GM18870 (cell line): ENCODE results near the gene CNPY1.
"Not testable (repeated sequence)": the region's sequence is repeated elsewhere in the genome, so short reads cannot be mapped to it uniquely, and the experiment has no call there.

Source experiments
- ATAC-seq: cut with Tn5 transposase; IDR thresholded peaks from one replicate; pipeline ENCODE4 v1.9.1; 2021; ENCODE audit warnings: moderate library complexity; ENCODE audit not compliant: unreplicated experiment

CNPY1 gene

DNA sequence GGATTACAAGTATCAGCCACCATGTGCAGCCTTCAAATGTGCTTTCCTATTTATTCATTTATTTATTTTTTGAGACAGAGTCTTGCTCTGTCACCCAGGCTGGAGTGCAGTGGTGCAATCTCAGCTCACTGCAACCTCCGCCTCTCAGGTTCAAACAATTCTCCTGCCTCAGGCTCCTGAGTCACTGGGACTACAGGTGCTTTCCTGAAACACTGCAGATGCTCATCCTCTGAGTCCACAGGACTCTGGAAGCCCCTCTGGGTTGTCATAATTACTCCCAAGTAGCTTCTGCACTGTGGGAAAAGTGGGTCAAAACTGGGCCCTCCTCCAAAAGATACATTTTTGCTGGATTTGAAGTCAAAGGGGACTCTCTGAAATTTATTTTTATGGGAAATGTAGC is at the start of gene CNPY1:
Gene CNPY1, minus strand, starts transcription at position 111 of the 400 bp plus-strand sequence. CDS start 630 bp downstream, outside the sequence.
- not testable (repeated sequence) for ATAC-seq

DNA sequence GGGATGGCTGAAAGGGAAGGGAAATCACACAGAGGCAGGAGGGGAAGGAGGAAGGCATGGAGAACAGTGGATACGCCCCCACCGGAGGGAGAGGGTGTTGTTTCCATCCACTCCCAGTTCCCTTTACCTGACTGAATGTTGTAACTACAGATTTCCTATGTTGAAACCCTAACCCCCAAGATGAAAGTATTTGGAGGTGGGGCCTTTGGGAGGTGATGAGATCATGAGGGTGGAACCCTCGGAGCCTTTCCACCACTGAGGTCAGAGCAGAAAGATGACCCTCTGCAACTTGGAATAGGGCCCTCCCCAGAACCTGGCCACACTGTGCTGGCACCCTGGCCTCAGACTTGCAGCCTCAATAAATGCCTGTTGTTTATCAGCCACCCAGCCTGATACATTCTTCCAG is 48.6 kb upstream of the CNPY1 start:
- ATAC-seq: no peak

DNA sequence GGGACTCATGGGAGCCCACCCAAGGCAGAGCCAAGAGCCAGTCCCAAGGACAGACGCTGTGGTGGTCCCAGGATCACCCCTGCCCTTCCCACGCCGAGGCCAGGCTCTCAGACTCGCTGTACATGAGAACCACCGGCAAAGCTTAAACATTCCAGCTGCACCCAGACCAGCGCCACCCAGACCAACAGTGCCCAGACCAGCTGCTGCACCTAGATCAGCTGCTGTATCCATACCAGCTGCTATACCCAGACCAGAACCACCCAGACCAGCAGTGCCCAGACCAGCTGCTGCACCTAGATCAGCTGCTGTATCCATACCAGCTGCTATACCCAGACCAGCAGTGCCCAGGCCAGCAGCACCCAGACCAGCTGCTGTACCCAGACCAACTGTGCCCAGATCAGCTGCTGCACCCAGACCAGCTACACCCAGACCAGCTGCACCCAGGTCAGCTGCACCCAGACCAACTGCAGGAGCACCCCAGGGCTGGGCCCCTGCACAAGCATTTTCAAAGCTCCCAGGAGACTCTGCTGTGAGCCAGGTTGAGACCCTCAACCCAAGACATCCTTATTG is 47.9 kb upstream of the CNPY1 start:
- no peak for ATAC-seq

DNA sequence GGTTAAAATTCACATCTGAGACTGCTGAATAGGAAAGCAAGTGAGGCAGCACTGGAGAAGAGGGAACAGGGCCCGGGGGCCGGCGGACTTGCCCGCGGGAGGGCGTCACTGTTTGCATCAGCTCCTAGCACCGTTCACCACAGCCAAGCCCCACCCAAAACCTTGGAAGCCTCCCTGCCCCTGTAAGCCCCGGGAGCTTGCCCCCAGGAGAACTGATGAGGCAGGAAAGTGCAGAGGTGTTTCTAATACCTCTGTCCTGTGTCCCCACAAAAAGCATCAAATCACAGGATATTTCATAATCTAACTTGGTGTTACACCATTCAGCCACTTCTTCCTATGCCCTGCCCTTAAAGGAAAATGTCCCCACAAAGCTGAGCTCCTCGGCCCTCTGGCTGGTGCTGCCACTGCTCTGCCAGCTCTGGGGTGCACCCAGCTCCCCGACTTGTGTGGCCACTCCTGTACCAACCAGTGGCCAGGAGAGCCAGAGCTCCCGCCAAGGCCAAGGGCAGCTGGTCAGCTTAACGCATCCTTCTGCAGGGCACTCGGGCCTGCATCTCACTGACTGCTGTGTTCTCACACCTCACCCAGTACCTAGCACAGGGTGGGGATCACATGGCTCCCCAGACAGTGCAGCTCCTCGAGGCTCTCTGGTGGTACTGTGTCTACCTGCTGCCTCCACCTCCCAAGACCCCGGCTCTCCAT is 47.3 kb upstream of the CNPY1 start:
- no peak for ATAC-seq

DNA sequence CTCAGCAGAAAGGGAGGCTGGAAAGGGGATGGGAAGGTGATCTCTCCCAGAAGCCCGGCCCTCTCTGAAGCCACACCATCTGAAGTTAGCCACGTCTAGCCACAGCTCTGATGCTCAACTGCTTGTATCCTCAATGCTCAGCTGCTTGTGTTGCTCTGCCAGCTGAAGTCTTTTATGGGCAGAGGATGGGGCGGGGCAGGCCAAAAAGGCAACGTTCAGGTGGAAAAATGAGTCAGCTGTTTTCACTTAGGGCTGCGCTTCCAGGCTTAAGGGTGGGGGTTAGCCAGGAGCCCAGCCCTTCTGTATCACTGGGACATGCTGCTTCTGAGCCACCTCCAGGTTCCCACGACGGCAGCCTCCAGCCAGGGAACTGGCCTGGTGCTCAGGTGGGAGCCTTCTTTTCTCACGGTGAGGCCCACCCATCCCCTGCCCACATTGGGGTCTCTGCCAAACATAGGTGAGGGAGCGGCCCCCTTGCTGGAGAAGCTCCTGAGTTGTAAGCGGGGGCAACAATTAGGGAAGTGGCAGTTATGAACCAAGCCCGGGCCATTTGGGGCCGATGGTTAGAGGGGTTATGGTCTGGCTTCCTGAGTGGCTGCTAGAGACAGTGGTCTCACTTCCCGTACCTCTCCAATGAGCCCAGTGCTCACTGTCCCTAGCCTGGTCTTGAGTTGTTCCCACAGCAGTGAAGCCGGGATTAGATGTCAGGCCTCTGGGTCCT is 44.9 kb upstream of the CNPY1 start:
- ATAC-seq: no peak

DNA sequence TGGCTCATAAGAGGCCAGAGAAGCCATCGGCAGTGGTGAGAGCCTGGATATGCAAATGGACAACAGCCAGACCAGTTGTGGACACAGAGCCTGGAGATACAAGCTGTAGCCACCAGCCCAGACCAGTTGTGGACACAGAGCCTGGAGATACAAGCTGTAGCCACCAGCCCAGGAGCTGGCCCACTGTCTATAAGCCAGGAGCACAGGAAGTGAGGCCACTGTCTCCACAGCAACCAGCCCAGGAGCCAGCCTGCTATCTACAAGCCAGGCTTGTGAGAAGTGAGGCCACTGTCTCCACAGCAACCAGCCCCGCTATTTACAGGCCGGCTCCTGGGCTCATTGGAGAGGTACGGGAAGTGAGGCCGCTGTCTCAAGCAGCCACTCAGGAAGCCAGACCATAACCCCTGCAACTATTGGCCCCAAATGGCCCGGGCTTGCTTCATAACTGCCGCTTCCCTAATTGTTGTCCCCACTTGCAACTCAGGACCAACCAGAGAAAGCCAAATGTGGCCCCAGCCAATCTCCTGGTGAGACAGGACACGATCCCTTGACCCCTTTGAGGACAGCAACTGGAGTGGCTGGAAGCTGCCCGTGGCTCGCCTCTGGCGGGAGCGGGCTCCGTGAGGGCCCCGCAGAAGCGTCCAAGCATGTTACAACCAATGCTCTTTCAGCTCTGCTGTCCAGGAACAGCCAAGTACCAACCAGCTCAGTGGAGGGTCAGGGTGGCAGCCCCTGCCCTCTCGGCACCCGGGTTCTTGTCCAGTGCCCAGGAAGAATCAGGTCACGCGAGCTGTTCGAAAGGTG is 44.1 kb upstream of the CNPY1 start:
- ATAC-seq: no peak

DNA sequence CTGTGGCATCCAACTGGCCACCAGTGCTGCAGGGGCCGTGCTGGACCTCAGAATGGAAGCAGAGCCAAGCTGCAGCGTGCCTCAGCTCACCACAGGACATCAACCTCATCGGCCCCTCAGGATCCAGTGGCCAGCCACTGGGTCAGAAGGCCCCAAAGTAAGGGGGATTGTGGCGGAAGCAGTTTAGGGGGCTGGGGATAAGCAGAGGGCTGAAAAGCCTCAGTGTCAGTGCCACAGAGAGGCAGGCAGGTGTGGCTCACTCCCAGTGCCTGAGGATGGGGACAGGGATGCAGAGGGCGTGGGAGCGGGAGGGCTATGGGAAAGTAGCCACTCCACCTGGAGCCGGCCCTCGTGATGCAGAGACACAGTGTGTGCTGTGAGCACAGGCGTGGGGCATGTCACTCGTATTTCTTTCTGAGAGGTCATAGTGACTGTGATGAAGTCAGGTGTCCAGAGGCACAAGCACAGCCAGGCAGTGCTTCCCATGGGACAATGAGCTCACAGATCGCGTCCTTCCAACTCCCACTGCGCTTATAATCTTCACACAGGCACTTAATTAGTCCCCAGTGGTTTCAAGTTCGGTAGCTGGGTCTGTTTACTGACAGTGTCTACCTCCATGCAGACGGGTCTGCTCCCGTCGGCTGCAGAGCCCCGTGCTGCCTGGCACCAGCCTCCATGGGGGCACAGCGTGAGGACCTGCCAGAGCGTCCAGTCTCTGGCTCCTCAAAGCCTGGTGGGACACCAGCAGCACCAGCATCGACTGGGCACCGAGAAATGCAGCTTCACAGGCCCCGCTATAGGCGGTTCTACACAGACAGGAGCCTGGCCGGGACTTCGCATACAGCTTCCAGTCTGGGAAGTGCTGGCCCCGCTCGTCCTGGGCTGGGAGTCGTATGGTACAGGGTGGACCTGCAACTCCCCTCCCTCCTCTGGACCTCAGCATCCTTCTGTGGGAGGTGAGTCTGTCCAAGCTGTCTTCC is 42.9 kb upstream of the CNPY1 start:
- no peak for ATAC-seq

DNA sequence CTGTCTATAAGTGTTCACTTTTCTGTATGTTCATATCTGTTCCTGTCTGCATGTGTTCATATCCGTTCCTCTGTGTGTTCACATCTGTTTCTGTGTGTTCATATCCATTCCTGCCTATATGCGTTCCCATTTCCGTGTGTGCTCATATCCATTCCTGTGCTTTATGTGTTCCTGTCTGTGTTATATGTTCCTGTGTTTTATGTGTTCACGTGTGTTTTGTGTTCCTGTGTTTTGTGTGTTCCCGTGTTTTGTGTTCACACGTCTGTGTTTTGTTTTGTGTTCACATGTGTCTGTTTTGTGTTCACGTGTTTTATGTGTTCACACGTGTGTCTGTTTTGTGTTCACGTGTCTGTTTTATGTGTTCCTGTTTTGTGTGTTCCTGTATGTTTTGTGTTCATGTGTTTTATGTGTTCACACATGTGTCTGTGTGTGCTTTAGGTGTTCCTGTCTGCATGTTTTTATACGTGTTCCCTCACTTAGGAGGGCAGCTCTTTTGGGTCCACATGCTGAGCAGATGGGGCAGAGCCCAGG is 42.2 kb upstream of the CNPY1 start:
- ATAC-seq: no peak

DNA sequence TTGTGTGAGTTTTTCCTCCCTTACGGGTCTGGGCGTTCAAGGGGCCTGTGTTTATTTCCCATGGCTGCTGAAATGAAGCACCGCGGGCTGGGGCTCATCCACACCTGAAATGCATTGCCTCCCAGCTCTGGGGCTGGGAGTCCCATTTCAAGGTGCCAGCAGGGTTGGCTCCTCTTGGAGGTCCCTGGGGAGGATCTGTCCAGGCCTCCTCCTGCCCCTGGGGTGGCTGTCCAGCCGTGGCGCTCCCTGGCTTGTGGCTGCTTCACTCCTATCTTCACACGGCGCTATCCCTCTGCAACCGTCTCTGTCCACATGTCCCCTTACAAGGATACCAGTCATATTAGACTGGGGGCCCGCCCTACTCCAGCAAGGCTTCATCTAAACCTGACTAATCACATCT is 41.1 kb upstream of the CNPY1 start:
- ATAC-seq: no peak

DNA sequence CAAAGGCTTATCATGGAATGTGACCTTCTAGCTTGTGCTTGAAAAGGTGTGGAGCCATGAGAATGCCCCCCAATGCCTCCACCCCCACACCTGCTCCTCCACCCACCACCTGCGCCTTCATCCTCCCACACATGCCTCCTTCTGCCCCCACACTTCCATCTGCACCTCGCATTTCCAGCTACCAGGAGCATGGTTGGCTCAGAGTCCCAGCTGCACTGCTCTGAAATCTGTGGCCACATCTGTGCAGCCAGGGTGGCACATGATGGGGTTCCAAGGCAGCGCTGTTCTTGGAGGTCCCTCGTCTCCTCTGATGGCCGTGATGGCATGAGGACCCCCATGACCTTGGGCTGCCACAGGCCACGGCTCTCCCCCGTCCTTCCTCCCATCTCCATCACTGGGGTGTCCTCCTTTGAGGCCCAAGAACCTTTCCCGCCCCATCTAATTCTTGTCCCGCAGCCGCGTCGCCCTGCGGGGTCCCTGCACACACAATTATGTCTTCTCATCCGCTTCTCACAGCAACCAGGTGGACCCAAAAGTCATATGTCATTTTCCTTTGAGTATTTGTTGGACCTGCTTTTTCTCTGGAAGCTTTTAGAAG is 40.6 kb upstream of the CNPY1 start:
- no peak for ATAC-seq

DNA sequence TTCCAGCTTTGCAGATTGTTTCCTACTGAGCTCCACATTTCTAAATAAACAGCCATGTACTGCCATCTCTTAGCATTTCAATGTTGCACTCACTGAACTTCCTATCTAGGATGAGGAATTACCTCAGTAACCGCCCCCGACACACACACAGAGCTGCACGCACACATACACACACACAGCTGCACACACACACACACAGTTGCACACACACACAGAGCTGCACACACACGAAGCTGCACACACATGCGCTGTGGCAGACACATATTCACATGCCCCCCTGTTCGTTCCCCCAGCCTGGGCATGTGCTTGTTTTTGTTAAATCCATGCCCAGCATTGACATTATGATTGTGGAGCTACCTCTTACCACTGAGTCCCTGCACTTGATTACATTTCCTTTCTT is 39.6 kb upstream of the CNPY1 start:
- no peak for ATAC-seq

DNA sequence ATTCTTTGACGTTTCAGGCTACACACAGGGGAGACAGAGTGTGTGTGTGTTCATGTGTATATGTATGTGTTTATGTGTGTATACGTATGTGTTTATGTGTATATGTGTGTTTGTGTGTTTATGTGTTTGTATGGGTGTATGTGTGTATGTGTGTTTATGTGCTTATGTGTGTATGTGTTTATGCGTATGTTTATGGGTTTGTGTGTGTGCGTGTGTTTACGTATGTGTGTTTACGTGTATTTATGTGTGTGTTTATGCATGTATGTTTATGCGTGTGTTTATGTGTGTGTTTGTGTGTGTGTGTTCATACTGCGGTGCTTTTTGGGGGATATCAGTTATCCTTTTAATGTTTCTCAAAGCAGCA is 39.2 kb upstream of the CNPY1 start:
- ATAC-seq: no peak

DNA sequence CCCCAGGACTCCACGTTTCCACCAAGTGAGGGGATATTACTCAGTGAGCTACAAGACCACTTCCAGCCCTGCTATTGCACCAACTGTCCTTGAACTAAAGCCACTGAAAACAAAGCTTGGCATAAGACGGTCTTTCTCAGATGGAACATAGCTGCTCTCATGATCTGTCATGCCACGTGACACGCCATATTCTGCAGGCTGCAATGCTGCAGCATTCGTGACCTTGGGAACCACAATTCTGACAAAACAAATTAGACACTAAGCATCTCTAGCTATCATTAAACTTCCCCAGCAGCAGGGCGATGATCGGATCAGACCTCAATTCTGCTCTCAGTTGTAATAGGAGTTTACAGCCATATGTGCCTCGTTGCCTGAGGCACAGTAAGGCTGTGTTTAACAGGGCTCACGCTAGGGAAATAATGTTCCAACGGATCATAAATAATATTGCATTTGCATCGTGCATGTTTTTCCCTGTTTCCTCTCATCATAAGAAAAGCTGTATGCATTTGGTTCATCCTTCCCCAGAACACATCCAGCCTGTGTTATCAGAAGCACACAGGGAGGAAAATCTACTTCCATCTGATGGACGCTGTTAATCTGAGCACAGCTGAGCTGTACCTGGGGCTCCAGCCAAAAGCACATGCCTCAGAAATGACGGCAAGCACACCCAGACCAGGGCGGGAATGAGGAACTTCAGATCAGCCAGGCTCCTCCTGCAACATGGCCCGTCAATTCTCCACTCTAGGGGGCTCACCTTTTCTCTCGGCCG is 38.6 kb upstream of the CNPY1 start:
- ATAC-seq: no peak

DNA sequence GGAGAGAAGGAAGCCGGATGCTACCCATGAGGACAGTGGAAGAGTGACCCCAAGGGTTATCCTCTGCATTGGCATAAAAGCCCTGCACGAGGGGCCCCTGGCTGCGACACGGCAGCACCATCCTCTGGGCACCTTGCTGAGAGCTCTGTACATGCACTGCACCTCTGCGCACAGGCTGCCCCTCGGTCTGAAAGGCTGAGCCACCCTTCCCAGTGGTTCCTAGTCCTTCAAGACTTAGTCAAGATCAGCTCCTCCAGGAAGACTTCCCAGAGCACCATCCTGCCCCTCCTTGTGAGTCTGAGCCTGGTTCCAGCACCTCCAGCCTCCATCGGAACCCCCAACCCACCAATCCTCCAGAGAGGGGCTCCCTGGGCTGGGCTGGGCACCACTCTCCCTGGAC is 37.9 kb upstream of the CNPY1 start:
- ATAC-seq: no peak

DNA sequence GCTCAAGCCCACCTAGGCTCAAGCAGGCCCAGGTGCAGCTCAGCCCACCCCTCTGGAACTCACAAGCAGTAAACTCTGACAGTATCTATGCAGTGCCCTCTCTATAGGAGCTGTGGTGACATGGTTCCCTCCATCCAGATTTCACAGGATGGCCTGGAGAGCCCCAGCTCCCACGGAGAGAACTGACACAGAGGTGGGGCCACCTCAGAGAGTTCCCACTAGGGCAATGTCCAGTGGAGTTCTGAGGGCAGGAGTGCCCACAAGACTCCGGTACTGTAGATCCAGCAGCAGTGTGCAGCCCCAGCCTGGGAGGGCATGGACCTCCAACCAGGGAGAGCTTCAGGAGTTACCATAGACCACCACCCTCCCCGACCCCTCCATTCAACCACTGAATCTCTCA is 37.3 kb upstream of the CNPY1 start:
- no peak for ATAC-seq

DNA sequence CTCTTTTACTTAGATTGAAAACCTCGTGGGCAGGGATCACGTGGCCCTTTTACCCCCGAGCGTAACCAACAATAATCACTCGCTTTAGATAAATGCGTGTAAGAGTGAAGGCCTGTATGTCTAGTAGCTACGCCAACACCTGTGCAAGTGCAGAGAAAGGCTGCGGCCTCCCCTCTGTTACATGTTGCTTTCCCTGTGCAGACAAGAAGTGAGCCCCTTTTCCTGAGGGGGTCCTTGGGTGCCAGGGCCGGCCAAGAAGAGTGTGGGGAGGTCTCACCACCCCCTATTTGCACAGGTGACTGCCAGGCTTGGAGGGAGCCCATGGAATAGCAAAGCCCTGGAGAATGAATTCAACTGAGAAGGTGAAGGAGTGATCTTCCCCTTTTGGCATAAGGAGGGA is 35.6 kb upstream of the CNPY1 start:
- ATAC-seq: no peak

DNA sequence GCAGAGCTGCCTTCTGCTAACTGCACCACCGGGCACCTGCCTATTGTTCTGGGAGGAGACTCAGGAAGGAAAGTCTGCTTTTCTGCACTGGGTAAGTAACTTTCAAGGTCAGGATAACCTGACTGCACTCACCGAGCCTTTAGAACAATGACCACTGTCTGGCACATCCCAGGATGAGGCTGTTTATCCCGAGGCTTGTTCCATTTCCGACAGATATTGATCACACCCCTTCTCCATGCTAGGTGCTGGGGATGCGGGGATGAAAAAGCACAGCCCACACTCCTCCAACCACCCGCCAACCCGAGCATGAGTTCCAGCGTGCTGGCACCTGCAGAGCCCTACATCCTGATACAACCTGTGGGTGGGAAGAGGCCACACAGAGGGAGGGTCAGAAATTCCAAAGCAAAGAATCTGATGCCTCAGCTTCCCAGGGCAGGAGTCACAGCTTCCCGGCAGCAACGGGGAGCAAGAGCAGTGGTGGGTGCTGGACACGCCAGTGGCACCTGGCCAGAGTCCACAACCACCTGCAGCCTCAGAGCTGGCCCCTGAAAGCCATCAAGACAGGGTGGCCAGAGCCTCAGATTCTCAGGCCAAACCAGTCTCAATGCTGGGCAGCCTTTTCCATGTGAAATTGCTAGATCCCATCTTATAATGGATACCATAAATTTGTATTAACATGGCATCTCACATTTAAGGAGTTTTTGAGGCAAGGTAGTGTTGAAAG is 34.9 kb upstream of the CNPY1 start:
- ATAC-seq: no peak

DNA sequence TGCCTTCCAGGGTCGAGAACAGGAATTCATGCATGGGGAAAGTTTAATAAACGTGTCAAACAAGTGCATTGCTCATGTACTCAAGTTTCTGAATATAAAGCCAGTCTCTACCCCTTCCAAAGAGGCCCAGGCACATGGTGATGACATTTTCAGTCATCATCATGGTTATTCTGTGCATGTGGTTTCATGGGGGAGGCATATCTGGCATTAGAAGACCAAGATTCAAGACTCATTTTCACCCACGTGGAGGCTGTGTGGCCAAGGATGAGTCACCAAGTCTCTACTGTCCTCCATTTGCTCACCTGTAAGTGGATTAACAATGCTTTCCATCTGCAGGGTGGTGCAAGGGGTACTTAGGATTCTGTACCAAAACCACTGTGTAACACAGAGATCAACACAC is 34.0 kb upstream of the CNPY1 start:
- ATAC-seq: no peak
